Stimulated activated naive CD4-positive, alpha-beta T cell (primary cell): ENCODE measurements around the gene MMP24OS.

Experiments
- DNase-seq, 6 experiments: peaks; one replicate each; lab custom pipeline; 2025; lab: John Stamatoyannopoulos, UW

Gene MMP24OS

GRCh38 chr20:35252037-35252461 lies 25.9 kb downstream of the MMP24OS start:
- peak in 1 of 6 experiments; percentile 10 for DNase-seq

DNA sequence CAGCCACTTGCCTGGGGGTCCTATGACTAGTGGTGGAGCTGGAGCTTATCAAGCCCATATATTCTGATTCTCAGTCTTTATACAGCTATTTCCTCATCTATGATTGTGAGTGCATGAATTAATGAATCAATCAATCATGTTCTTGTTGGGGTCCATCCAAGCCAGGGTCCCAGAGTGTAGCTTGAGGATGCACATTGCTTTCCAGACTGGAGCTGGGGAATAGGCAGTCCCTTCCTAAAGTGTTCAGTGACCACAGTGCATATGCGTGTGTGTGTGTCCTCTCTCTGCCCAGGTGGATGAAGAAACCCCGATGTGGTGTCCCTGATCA lies 26.3 kb downstream of the MMP24OS start:
- DNase-seq = no peak

DNA sequence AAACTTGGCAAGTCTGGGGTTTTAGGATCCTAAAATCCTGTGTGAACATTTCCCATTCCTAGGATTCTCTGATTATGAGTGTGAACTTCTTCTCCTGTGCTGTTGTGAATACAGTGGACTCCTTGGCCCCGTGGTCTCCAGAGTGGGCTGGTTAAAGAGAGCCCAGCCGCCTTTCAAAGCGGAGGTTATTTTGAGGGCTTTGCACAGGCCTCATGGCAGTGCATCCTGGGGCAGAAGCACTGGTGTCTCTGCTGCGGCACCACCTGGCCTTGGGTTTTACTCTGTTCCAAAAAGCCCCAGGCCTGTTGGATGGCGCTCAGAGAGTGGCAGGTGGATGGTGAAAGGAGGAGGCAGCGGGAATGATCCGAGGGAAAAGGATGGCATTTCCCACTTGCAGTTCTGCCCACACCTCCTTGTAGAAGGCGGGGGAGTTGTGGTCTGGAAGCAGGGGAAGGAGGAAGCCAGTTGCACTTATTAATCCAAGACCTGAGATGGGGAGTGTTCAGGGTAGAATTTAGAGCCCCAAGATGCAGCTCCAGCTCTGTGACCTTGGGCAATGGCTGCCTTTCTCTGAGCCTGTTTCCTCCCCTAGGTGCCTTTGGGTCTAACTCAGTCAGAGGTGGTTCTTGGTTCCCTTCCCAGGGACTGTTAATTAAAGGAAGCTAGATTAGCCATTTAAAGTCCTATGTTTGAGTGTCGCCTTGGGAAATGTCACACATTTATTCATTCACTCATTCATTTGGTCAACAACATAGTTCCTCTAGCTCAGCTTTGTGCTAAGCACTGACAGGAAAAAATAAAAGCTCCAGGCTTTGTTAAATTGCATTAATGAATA lies 29.1 kb downstream of the MMP24OS start:
- no peak for DNase-seq

DNA sequence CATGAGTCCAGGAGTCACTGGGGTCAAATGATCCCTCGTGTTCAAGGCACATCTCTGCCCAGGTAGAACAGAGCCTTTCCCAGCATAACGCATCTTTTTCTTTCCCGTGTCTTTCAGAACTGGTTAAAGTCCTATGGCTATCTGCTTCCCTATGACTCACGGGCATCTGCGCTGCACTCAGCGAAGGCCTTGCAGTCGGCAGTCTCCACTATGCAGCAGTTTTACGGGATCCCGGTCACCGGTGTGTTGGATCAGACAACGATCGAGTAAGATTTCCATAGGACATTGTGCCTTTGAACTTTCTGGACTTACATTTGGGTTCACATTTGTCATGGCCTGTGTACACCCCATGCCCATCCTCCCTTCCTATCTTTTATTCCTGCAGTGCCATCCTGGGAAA lies 31.2 kb downstream of the MMP24OS start:
- DNase-seq = no peak

GRCh38 chr20:35243986-35244385 lies 33.9 kb downstream of the MMP24OS start:
- DNase-seq = no peak

- DNase-seq = no peak
Measured at GRCh38 chr20:35243317-35243716, 34.6 kb downstream of the MMP24OS start.

DNA sequence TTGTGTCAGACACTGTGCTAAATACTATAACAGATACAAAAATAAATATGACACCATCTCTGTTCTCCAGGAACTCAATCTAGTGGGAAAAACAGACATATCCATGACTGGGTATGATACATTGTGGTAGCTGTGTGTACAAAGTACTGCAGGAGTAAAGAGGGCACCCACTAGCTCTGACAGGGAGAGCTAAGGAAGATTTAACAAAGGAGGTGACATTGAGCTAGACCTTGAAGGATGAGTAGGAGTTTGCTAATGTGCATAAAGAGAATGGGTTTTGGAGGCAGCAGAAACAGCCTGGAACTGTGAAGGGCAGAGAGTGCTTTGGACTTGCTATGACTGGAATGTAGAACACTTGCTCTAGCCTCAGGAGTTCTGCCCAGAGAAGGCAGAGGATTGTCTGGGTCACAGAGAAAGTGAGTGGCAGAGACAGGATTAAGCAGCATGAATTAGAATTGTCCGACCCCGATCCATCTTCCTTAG lies 37.1 kb downstream of the MMP24OS start:
- DNase-seq = no peak

- no peak for DNase-seq
Measured at GRCh38 chr20:35240083-35240810, 37.7 kb downstream of the MMP24OS start.

- DNase-seq = no peak
Measured at GRCh38 chr20:35238735-35239134, 39.2 kb downstream of the MMP24OS start.

DNA sequence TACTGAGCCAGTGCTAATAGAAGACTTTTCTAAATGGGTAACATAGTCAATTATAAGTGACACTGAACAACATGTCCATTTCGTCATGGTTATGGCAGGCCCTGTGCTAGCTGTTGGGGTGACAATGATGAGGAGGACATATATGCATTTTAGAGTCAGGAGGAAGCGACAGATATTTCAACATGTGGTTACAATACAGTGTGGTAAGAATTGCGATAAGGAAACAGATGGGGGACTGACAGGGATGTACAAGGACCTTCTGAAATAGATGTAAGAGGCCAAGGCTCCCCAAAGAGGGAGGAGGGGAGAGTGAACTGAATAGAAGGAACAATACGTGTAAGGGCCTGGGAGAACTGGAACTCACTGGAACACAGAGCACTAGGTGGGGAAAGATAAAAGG lies 39.8 kb downstream of the MMP24OS start:
- DNase-seq = no peak

- no peak for DNase-seq
Measured at GRCh38 chr20:35237486-35237885, 40.4 kb downstream of the MMP24OS start.

GRCh38 chr20:35235881-35236280 lies 42.0 kb downstream of the MMP24OS start:
- DNase-seq = no peak

- no peak for DNase-seq
Measured at GRCh38 chr20:35232575-35232974, 45.3 kb downstream of the MMP24OS start.

DNA sequence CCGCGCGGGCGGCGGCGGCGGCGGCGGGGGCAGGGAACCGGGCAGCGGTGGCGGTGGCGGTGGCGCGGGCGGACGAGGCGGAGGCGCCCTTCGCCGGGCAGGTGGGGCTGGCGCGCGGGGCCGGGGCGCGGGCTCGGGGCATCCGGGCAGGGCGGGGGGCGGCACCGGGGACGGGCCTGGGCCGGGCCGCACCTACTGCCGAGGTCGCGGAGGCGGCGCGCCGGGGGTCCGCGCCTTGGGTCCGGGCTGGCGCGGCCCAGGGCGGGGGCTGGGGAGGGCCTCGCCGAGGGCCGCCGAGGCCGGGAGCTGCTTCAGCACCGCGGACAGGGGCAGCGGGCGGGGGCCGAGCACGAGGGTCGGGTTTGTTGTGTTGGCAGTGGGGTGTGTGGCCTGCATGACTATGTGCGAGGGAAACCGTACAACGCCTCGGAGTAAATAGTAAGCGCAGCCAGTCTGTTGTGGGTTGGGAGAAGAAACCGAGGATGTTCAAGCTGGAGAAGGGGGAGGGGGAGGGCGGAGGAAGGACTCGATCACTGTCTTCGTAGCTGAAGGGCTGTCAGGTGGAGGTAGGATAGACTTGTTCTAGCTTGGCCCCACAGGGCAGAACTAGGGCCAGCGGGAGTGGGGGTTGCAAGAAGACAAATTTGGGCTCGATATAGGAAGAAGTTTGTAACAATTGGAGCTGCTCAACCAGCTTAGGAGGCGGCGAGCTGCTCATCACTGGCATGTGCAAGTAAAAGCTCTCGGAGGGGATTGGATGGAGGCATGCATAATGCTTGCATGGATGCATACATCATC lies 50.8 kb downstream of the MMP24OS start:
- peak in 4 of 6 experiments; percentile 6 to 22 (median 14) for DNase-seq
